ENCODE results near the gene IL1RN. TPM values are rescaled to one million over a fixed set of nuclear protein-coding genes. Genes with fewer than 3 reads are reported as not detected.

Gene IL1RN
- total RNA-seq, 1 donor from 2014 or later = not detected

Other genes with a start within 250 kb of the IL1RN start
- 0.40 TPM in 1 of 2 replicates, not detected in the other for gene IL37, start 216.4 kb upstream of the IL1RN start, total RNA-seq
- not detected in 2 replicates for gene IL36G, start 149.6 kb upstream of the IL1RN start, total RNA-seq
- gene IL36A, start 122.1 kb upstream of the IL1RN start, total RNA-seq = not detected in 2 replicates
- gene IL36B, start 74.7 kb upstream of the IL1RN start, total RNA-seq = not detected in 2 replicates
- gene IL36RN, start 68.4 kb upstream of the IL1RN start, total RNA-seq = not detected in 2 replicates
- gene IL1F10, start 59.6 kb upstream of the IL1RN start, total RNA-seq = not detected in 2 replicates
- gene PSD4, start 46.4 kb downstream of the IL1RN start, total RNA-seq = 2.4 and 2.9 TPM in 2 replicates
- 0.49 and 0.98 TPM in 2 replicates for gene PAX8, start 151.3 kb downstream of the IL1RN start, total RNA-seq